ENCODE data around the gene TTC28.
"Not testable (repeated sequence)": the region's sequence is repeated elsewhere in the genome, so short reads cannot be mapped to it uniquely, and the experiment has no call there.

Gene TTC28

DNA sequence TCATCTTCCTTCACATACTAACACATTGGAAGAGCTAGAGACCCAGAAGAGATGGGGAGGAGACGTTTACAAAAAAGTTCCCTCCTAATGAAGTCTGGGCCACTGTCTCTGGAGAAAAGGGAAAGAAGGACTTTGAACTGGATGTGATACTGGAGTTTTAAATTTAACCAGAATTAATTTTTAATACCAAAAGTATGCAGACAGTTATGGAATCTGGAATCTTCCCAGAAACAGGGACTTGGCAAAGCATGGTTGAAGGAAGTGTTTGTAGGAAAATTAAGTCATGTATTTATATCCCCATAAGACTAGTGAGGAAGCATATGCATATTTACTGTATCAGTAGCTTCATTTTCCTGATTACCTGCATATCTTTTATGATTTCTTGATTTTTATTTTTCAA lies 215.5 kb downstream of the TTC28 start:
- DNase-seq (ENCODE audit: low spot score), result no peak
- no peak for TF ChIP-seq CTCF (IDR thresholded peaks at IDR 0.05; ENCODE audit: extremely low read depth, missing control alignments)

- DNase-seq (ENCODE audit: low spot score), result not testable (repeated sequence)
Observed at GRCh38 chr22:28463408-28463807, 216.2 kb downstream of the TTC28 start.

DNA sequence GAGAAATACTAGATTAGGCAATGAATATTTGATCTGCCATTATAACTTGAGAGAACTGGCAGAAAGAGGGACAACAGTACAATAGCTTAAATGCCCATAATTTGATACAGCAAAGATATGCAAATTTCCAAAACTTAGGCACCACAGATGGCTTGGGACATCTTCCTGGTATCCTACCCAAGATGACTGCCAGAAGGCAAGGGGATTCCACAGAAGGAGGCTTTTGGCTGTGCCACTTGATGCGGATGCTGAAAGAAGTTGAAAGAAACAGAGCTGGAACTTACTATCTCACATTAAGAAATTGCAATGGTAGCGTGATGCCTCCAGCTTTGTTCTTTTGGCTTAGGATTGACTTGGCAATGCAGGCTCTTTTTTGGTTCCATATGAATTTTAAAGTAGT lies 216.7 kb downstream of the TTC28 start:
- no peak for TF ChIP-seq CTCF (IDR thresholded peaks at IDR 0.05; ENCODE audit: extremely low read depth, missing control alignments)

DNA sequence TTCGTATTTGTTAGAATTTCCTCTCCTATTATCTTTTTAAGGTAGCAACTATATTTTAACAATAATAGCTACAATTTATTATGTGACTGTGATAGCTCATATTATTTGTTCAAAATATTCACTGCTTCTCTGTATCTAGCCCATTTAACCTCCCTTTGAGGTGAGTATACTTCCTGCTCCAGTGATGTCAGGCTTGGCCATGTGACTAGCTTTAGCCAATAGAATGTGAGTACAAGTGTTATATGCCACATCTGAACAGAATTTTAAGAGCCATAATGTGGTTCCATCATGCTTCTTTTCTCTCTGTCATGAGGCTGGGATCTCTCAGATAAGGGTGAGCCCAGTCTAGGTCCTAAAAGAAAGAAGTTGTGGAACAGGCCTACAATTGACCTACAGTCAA lies 217.6 kb downstream of the TTC28 start:
- no peak for DNase-seq (ENCODE audit: low spot score)
- TF ChIP-seq CTCF (IDR thresholded peaks at IDR 0.05; ENCODE audit: extremely low read depth, missing control alignments), result no peak

More for the DNA sequence above, 216.7 kb downstream of the TTC28 start:
- no peak for DNase-seq (ENCODE audit: low spot score)

GRCh38 chr22:28454431-28455064 lies 225.1 kb downstream of the TTC28 start:
- no peak for DNase-seq (ENCODE audit: low spot score)
- no peak for TF ChIP-seq CTCF (IDR thresholded peaks at IDR 0.05; ENCODE audit: extremely low read depth, missing control alignments)

DNA sequence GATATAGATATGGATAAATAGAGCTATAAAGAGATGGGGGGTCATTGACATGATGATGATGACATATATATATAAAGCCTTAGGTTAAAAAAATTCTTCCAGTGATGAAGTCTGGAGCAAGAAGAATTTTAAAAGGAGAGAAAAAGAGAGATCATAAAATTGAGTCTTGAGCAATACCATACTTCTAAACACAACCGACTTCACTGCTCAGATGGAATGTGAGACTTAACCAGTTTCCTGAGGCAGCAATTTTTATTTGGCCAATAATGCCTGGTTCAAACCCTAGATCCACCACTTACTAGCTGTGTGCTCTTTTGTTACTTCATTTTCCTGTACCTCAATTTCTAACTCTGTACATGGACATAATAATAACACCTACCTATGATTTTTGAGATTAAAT lies 229.5 kb downstream of the TTC28 start:
- no peak for DNase-seq (ENCODE audit: low spot score)
- no peak for TF ChIP-seq CTCF (IDR thresholded peaks at IDR 0.05; ENCODE audit: extremely low read depth, missing control alignments)

GRCh38 chr22:28449041-28449440 lies 230.6 kb downstream of the TTC28 start:
- DNase-seq (ENCODE audit: low spot score), result no peak
- TF ChIP-seq CTCF (IDR thresholded peaks at IDR 0.05; ENCODE audit: extremely low read depth, missing control alignments), result no peak

GRCh38 chr22:28448625-28449024 lies 231.0 kb downstream of the TTC28 start:
- TF ChIP-seq CTCF (IDR thresholded peaks at IDR 0.05; ENCODE audit: extremely low read depth, missing control alignments), result no peak
- no peak for DNase-seq (ENCODE audit: low spot score)

All from GM20000 (cell line).